ENCODE data around the gene SND1. TPM values are rescaled to one million over a fixed set of nuclear protein-coding genes. Genes with fewer than 3 reads are reported as not detected.

SND1 gene
- total and polyA plus RNA-seq, 10 of the 15 experiments (the other 5 are each of a cell fraction or from before 2014, with no cell fraction given): 52.4 to 270 (median 146) TPM

GRCh38 chr7:128112018-128112780, 460.2 kb downstream of the SND1 start (continued):
- TF ChIP-seq ZZZ3 (IDR thresholded peaks at IDR 0.05; ENCODE audit: control insufficient read depth, insufficient read length, low read depth) (no peak), MAX (IDR thresholded peaks at IDR 0.05; ENCODE audit: low read depth, low read length) (no peak), EP300 (IDR thresholded peaks at IDR 0.05; ENCODE audit: borderline replicate concordance in 1 of 2, control insufficient read depth in 1 of 2, low read depth in 2 of 2, low read length in 2 of 2) (no peak), IKZF2 (IDR thresholded peaks at IDR 0.05) (no peak), MEF2A (IDR thresholded peaks at IDR 0.05; ENCODE audit: insufficient read depth, low read depth, low read length) (no peak), ZSCAN29 (IDR thresholded peaks at IDR 0.05) (no peak), ZBTB11 (CRISPR knock-in tag; IDR thresholded peaks at IDR 0.05) (no peak)

- ChIA-PET SMC1A (ENCODE audit: uncharacterized antibody, unreplicated experiment) (interaction anchor here (0.8 kb wide), 1 partner anchor 257 kb away, joined by 3 read pairs; no protein-coding TSS in a partner anchor), POLR2A (no interaction called here), CTCF (no interaction called here), RAD21 (ENCODE audit: unreplicated experiment) (no interaction called here)
- BruUV-seq (replicated peaks): no TSS peak
- intact Hi-C loops (cut with micrococcal nuclease; ENCODE audit: unreplicated experiment) (no loop called here), in situ Hi-C loops (cut with MboI) (no loop called here)
- H2AFZ ChIP-seq (ENCODE audit: control insufficient read depth, low read depth, low read length): no peak overlapping the region
- no peaks in the 10 kb centered on the region for H3K9me3 ChIP-seq (replicated peaks; ENCODE audit: control insufficient read depth, insufficient read depth, low read length)
- H3K27me3 ChIP-seq (replicated peaks in 1 of 2; ENCODE audit: control insufficient read depth in 2 of 2, insufficient read depth in 2 of 2, low read length in 1 of 2): no peaks in the 10 kb centered on the region; a peak in 1 of 4 replicates
- DNase-seq (ENCODE audit: low read depth, low spot score) (no peak), FAIRE-seq (no peak), ATAC-seq (no peak)
- H3K4me3 ChIP-seq: no peak overlapping the region
- H3K9ac ChIP-seq (ENCODE audit: control insufficient read depth, insufficient read depth, low read length): no peak overlapping the region
- no peak overlapping the region for H3K27ac ChIP-seq (ENCODE audit: control insufficient read depth, insufficient read depth)
- H3K4me2 ChIP-seq (ENCODE audit: control insufficient read depth, insufficient read depth): peak overlapping the region; percentile 5; the same call in 1 of the 2 replicates
- H3K79me2 ChIP-seq (ENCODE audit: control insufficient read depth, insufficient read depth, low read length): no peaks in the 10 kb centered on the region
- WGBS (ENCODE audit: insufficient coverage, insufficient replicate concordance, low lambda C conversion rate, missing lambda C conversion rate): 3% methylated on average over 4 of the region's 4 CpGs
- no peaks in the 10 kb centered on the region for H3K36me3 ChIP-seq (ENCODE audit: control insufficient read depth in 2 of 2, insufficient read depth in 2 of 2, low read length in 1 of 2)
- no peaks in the 10 kb centered on the region for H4K20me1 ChIP-seq (ENCODE audit: control insufficient read depth, insufficient read depth)
- H3K4me1 ChIP-seq (ENCODE audit: control insufficient read depth, insufficient read depth, low read length): peaks cover 30% of the 10 kb centered on the region
- TF ChIP-seq USF1 (IDR thresholded peaks at IDR 0.05; ENCODE audit: borderline replicate concordance, extremely low read length, insufficient read depth, low read depth, low read length) (peak; percentile 18), YBX1 (IDR thresholded peaks at IDR 0.05) (no peak), ESRRA (IDR thresholded peaks at IDR 0.05; ENCODE audit: low read length) (no peak), NR2C1 (IDR thresholded peaks at IDR 0.05) (no peak), PRDM15 (CRISPR knock-in tag; IDR thresholded peaks at IDR 0.05) (no peak), ZNF207 (IDR thresholded peaks at IDR 0.05; ENCODE audit: borderline replicate concordance) (no peak), TCF7 (IDR thresholded peaks at IDR 0.05; ENCODE audit: borderline replicate concordance) (no peak)
These were observed 460.8 kb downstream of the SND1 start for GRCh38 chr7:128112781-128113221.

Measured in GM12878 (cell line).